HG02885 (cell line): ENCODE data around the gene BNC1.
"Not testable (repeated sequence)": the region's sequence is repeated elsewhere in the genome, so short reads cannot be mapped to it uniquely, and the experiment has no call there.

Source experiments
- ATAC-seq: cut with Tn5 transposase; IDR thresholded peaks from one replicate; pipeline ENCODE4 v1.9.1; 2021; ENCODE audit warnings: mild to moderate bottlenecking; ENCODE audit not compliant: unreplicated experiment, poor library complexity

Gene BNC1

DNA sequence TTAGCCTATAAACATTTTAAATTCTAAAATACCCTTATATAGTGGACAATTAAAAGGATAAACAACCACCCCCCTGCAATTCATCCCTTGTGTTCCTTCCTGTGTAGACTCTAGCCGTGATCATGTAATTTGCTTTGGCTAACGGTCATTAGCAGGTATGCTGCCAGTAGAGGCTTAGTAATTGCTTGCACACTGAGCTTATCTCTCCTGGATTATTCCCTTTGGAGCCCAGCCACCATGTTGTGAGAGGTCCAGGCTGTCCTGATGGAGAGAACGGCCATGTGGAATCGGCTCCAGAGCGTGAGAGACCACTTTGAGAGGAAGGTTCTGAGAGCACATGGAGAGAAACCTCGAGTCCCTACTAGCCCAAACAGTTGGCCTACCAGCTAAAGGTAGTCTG lies 11.0 kb upstream of the BNC1 start:
- no peak for ATAC-seq

DNA sequence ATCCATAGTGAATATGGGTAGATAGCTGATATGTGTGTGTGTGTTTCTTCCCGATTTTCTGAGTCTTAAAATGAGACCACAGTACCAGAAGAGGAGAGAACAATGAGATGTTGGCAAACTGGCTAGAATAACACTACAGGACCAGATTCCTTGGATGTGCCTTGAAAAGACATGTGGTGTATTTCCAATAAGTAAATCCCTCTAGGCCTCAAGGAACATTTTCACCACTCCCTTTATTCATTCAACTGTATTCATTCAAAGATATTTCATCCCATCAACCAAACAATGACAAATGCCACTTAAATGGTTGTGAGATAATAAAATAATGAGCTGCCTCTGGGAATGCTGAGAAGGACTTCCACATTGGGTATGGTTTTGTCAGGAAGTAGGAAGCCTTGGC lies 8.7 kb upstream of the BNC1 start:
- no peak for ATAC-seq

DNA sequence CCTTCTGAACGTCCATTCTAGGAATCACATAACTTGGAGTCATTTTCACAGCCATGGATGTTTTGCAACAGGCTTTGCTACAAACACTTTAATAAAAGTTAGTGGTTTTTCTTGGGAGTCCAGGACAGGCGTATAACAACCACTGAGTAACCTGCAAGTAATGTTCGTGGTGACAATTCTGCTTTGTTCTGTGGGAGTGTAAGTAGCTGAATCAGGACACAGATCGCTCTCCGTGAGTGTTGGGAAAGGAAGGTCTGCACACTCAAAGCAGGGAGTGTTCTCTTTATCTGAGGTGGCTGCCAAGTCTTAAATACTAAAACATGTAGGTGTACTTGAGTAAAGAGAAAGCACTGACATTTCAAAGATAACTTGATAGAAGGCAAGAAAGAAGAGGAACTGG lies 7.9 kb upstream of the BNC1 start:
- no peak for ATAC-seq

GRCh38 chr15:83290236-83290635 lies 5.8 kb upstream of the BNC1 start:
- no peak for ATAC-seq

DNA sequence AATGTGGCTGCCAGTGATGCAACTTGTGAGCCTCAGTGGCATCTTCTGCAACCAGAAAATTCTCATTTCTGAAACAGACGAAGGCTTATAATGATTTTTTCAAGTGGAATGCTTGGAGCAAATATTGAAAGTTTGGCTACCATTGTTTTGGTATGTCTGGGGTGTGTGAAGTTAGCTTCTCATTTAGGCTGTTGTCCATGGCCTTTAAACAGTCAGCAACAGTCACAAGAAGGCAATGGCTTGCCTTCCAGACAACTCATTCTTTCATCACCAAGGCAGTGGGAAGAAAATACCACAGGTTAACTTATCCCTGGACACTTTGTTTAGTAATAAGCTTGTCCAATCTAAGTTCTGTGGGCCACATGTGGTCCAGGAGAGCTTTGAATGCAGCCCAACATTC lies 4.7 kb upstream of the BNC1 start:
- no peak for ATAC-seq

DNA sequence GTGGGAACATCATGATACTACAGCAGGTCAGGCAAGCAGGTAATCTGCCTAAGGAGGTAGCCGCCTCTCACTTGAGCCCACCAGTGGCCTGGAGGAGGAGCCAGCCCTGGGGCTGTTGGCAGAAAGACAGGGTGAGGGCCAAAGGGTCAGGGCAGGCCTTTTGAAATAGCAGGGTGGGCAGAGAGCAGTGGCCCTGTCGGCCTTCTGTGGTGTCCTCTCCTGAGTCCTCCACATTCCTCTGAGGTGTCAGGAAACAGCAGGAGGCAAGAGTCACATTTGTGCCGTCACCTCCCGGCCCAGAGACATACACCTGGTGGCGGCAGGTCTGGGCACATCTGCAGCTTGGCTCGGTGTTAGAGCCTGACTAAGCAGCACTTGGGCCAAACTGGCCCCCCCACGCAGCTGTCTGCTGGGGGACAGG lies 3.9 kb upstream of the BNC1 start:
- ATAC-seq, result no peak

GRCh38 chr15:83287541-83288027 lies 3.1 kb upstream of the BNC1 start:
- no peak for ATAC-seq

DNA sequence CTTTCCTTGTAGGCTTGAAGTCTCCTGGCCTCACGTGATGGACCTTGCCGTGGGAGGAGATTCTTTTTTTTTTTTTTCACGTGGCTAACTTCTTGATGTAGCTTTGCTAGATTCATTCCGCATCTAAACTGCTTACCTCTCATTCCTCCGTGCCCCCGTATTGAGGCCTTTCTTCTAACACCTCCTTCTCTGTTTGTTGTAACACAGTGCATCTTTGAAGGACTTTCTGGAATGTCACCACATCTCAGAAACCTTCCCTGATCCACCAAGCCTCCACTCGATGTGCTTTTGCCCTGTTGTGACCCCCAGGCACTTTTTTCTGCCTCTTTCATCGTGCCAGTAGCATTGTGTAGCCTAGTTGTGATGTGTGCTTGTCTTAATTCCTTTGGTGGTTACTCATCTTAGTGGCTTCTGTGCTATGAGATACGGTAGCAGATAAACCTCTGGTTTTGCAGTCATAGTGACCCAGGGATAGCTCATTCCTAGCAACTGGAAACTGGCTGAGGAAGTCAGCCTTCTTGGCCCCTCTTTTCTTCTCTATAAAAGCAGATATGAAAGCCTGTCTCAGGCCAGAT lies 1.6 kb upstream of the BNC1 start:
- no peak for ATAC-seq

DNA sequence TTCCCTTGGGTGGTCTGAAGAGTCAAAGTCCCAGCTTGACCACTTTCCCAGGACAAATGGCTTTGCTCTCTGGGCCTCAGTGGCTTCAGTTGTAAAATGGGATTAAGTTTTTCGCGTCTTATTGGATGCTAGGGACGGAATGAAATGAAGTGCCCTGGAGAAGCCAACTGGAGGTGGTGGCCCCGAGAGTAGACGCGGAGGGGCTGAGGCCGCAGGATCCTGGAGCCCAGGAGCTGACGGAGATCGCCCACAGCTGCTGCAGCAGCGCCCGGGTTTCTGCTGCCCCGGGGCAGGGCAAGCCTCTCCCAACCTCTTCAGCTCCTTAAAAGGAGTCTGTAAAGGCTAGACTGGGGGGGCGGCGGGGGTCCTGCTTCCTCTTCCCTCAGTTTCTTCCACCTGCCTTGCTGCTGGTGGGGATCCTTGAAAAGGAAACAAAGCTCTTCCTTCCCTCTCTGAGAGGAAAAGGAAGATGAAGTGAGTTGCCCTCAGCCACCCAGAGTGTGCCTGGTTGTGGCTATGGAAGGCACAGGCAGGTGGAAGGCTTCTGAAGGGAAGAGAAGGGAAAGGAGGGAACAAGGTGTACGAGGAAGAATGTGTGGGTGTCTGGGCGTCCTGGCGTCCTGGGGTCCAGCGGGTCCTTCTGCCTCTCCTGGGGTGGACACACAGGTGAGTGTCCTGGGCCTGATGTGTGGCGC lies 967 bp upstream of the BNC1 start:
- no peak for ATAC-seq

DNA sequence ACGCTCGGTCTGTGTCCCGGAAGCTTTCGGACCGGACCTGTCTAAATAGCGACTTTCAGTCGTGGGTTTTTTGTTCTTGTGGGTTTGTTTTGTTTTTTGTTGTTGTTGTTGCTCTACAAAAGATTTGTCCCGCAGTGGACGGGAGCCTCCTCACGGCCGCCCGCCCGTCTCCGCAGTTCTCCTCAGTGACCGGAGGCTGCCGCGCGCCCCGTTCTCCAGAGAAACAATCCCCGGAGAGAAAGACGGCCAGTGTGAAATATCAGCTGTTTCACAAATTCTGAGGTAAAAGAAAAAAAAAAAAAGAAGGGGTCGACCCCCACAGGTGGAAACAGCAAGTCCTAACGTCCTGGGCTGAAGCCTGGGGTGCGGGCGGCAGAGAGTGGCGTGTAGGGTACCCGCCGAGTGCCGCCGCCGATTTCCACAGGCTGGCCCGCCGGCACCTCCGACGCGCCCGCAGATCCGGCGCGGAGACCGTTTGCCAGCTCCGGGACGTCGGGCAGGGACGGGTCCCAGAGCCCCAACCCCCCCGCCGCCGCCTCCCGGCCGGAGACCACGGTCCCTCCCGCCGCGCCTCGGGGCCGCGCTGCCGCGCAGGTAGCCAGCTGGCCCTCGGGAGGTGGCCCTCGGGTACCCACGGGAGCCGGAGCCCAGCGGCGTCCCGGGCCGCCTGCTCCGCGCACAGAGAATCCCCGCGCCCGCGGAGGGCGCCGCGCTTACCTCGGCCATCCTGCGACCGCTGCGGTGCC lies 478 bp downstream of the BNC1 start:
- no peak for ATAC-seq

DNA sequence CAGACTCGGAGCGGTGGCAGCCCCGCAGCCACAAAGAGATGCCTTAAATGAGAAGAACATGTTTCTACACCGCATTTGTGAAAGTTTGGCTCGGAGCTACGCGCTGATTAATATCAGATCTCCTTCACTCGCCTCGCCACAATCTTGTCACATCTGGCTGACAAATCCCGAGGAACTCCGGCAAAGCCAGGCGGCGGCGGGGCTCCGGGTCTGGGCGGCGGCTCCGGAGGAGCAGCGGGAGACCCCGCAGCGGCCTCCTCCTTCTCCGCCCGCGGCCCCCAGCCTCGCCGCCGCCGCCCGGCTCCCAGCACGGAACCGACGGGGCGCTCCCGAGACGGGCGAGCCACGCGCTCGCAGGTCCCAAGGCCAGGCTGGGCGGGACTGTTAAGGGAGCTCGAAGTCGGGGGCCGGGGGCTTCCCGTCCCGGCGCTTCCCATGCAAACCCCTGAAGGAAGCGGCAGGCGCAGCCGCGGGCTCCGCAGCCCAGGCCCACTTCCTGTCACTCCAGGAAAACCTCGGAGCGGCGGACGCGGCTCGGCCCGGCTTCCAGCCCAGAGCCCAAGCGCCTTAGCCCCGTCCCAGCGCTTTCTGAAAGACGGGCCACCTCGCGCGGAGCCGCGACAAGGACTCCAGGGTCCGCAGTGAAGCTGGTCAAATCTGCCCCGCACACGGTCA lies 1.2 kb downstream of the BNC1 start:
- ATAC-seq, result no peak

GRCh38 chr15:83282776-83283137 lies 1.7 kb downstream of the BNC1 start:
- no peak for ATAC-seq

- no peak for ATAC-seq
These were observed 2.3 kb downstream of the BNC1 start for GRCh38 chr15:83282141-83282540.

DNA sequence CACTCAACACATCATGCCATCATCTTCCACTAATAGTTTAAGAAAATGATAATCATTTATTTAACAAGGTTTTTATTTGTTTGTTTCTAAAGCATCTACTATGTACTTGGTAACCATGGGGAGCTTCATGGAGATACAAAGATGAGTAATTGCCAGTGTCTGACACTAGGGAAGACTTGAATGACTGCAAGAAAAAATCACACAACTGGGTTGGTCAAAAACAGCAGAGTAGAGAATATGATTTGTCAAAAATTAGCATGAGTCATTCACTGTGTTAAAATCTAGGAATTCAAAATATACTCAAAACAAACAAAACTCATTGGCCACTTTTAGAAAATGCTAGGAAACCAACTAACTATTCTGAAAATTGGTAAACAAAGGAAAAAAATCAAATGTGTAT lies 6.3 kb downstream of the BNC1 start:
- no peak for ATAC-seq

DNA sequence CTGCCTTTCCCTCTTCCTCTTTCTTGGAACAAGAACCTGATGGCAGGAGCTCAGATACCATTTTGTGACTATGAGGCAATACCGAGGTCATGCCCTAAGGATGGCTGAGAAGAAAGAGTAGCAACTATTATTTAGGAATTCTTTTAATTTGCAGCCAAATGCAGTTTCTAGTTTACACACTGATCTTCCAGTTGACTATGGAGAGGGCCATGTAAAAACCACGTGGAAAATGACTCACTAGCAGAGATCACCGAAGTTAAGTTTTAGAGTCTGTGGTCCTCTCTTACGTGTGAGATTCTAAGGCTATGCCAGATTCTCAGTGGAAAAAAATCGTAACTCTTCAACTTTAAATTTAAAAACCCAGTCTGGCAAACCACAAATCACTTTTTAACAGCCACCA lies 7.8 kb downstream of the BNC1 start:
- ATAC-seq, result no peak

DNA sequence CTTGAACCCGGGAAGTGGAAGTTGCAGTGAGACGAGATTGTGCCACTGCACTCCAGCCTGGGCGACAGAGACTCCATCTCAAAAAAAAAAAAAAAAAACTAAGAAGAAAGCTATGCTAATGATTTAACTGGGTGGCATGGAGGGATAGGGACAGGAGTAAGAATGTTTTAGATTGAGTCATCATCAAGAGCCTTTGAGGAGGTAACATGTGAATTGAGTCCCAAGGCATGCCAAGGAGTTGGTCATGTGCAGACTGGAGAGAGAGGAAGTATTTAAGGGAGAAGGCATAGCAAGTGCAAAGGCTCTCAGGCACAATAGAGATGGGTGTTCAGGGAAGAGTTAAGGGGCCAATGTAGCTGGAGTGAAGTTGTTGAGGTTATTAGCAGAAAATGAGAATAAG lies 9.1 kb downstream of the BNC1 start:
- ATAC-seq, result no peak

- ATAC-seq, result no peak
These were observed 14.3 kb downstream of the BNC1 start for GRCh38 chr15:83270176-83270575.

- no peak for ATAC-seq
These were observed 16.3 kb downstream of the BNC1 start for GRCh38 chr15:83268147-83268546.

- no peak for ATAC-seq
These were observed 21.7 kb downstream of the BNC1 start for GRCh38 chr15:83262594-83263315.

GRCh38 chr15:83262181-83262580 lies 22.3 kb downstream of the BNC1 start:
- not testable (repeated sequence) for ATAC-seq
